Mesothelial cell of epicardium (in vitro differentiated cells): ENCODE measurements around the gene MTHFD1. TPM values are rescaled to one million over a fixed set of nuclear protein-coding genes. Genes with fewer than 3 reads are reported as not detected.
"Not testable (repeated sequence)": the region's sequence is repeated elsewhere in the genome, so short reads cannot be mapped to it uniquely, and the experiment has no call there.

ENCODE experiments used
- DNase-seq, 2 experiments: peaks; one replicate each; pipeline ENCODE4 v3.0.0; 2021; ENCODE audit warnings: low spot score in 2 of 2; ENCODE audit not compliant: unreplicated experiment in 2 of 2
- H3K27ac Mint-ChIP-seq: 2 replicates; pipeline ENCODE4 v1.8.0; 2021; ENCODE audit warnings: mixed read lengths
- H3K27me3 Mint-ChIP-seq: 2 replicates; pipeline ENCODE4 v1.8.0; 2021; ENCODE audit warnings: low read depth, mixed read lengths
- H3K36me3 Mint-ChIP-seq: 2 replicates; pipeline ENCODE4 v1.8.0; 2021; ENCODE audit warnings: mixed read lengths
- H3K4me1 Mint-ChIP-seq: 2 replicates; pipeline ENCODE4 v1.8.0; 2021; ENCODE audit warnings: mixed read lengths
- H3K4me3 Mint-ChIP-seq: 2 replicates; pipeline ENCODE4 v1.8.0; 2021; ENCODE audit warnings: mild to moderate bottlenecking, moderate library complexity, mixed read lengths
- H3K9me3 Mint-ChIP-seq: 2 replicates; pipeline ENCODE4 v1.8.0; 2021; ENCODE audit warnings: mixed read lengths
- CTCF ChIP-seq: fragments of 200-600 bp; sonication (generic); IDR thresholded peaks from one replicate; pipeline ENCODE4 v1.5.0; 2021; ENCODE audit warnings: antibody characterized with exemption; ENCODE audit not compliant: unreplicated experiment
- total RNA-seq: library from RNA; stranded (reverse); gene quantifications from 3 replicates; pipeline ENCODE4 v1.2.1, GENCODE V29; 2021

The MTHFD1 gene
- total RNA-seq, 1 donor from 2014 or later, result 43.3 TPM

- H3K27ac Mint-ChIP-seq, result no peak overlapping the region
Observed at GRCh38 chr14:64363265-64363846, 24.8 kb upstream of the MTHFD1 start.

GRCh38 chr14:64364907-64365306 is 23.2 kb upstream of the MTHFD1 start:
- Mint-ChIP-seq H3K4me1 (no peaks in the 10 kb centered on the region), H3K27me3 (no peaks in the 10 kb centered on the region), H3K36me3 (no peaks in the 10 kb centered on the region), H3K9me3 (no peaks in the 10 kb centered on the region), H3K4me3 (no peak overlapping the region), H3K27ac (no peak overlapping the region)
- no peak for TF ChIP-seq CTCF
- no peak for DNase-seq

More at GRCh38 chr14:64363265-64363846, 24.8 kb upstream of the MTHFD1 start:
- H3K36me3 Mint-ChIP-seq, result no peaks in the 10 kb centered on the region
- TF ChIP-seq CTCF, result no peak
- no peaks in the 10 kb centered on the region for H3K27me3 Mint-ChIP-seq
- H3K4me1 Mint-ChIP-seq, result no peaks in the 10 kb centered on the region
- H3K4me3 Mint-ChIP-seq, result no peak overlapping the region
- DNase-seq, result no peak
- no peaks in the 10 kb centered on the region for H3K9me3 Mint-ChIP-seq

- not testable (repeated sequence) for H3K4me1 Mint-ChIP-seq, H3K27ac Mint-ChIP-seq, H3K36me3 Mint-ChIP-seq, H3K9me3 Mint-ChIP-seq, H3K27me3 Mint-ChIP-seq, H3K4me3 Mint-ChIP-seq, DNase-seq
Observed at GRCh38 chr14:64365358-64365889, 22.7 kb upstream of the MTHFD1 start.

- no peak overlapping the region for H3K4me3 Mint-ChIP-seq
- TF ChIP-seq CTCF, result no peak
- no peaks in the 10 kb centered on the region for H3K4me1 Mint-ChIP-seq
- no peak overlapping the region for H3K27ac Mint-ChIP-seq
- H3K27me3 Mint-ChIP-seq, result no peaks in the 10 kb centered on the region
- H3K9me3 Mint-ChIP-seq, result no peaks in the 10 kb centered on the region
- DNase-seq, result no peak
- H3K36me3 Mint-ChIP-seq, result no peaks in the 10 kb centered on the region
Observed at GRCh38 chr14:64369201-64369600, 19.0 kb upstream of the MTHFD1 start.

GRCh38 chr14:64387232-64387781 is 846 bp upstream of the MTHFD1 start:
- DNase-seq, result no peak
- H3K27ac Mint-ChIP-seq, result peak overlapping the region; percentile 89
- no peaks in the 10 kb centered on the region for H3K9me3 Mint-ChIP-seq
- no peak for TF ChIP-seq CTCF
- peaks cover 20% of the 10 kb centered on the region for H3K4me1 Mint-ChIP-seq
- peaks cover 7% of the 10 kb centered on the region for H3K36me3 Mint-ChIP-seq
- H3K4me3 Mint-ChIP-seq, result peak overlapping the region; percentile 79
- H3K27me3 Mint-ChIP-seq, result no peaks in the 10 kb centered on the region

- Mint-ChIP-seq H3K36me3 (peaks cover 7% of the 10 kb centered on the region), H3K4me1 (peaks cover 20% of the 10 kb centered on the region), H3K27me3 (no peaks in the 10 kb centered on the region), H3K27ac (peak overlapping the region; percentile 89), H3K9me3 (no peaks in the 10 kb centered on the region), H3K4me3 (peak overlapping the region; percentile 79)
- TF ChIP-seq CTCF, result no peak
- peak in 1 of 2 experiments; percentile 20 for DNase-seq
Observed at GRCh38 chr14:64388533-64389285, 556 bp downstream of the MTHFD1 start.
